Chondrocyte (in vitro differentiated cells): ENCODE measurements around the gene ICA1. TPM values are rescaled to one million over a fixed set of nuclear protein-coding genes. Genes with fewer than 3 reads are reported as not detected.
A peak's percentile ranks its signal among the peaks of the same experiment; 100 is the strongest.

Experiments
- DNase-seq: peaks from one replicate; pipeline ENCODE4 v3.0.0; 2021; ENCODE audit warnings: mixed read lengths, low spot score
- H3K27ac Mint-ChIP-seq: one replicate; pipeline ENCODE4 v1.8.0; 2021; ENCODE audit warnings: mild to moderate bottlenecking, moderate library complexity, mixed read lengths; ENCODE audit not compliant: unreplicated experiment
- H3K27me3 Mint-ChIP-seq: 2 replicates; pipeline ENCODE4 v1.8.0; 2021; ENCODE audit warnings: low read depth, mixed read lengths
- H3K36me3 Mint-ChIP-seq: 2 replicates; pipeline ENCODE4 v1.8.0; 2021; ENCODE audit warnings: low read depth, mixed read lengths
- H3K4me1 Mint-ChIP-seq: 2 replicates; pipeline ENCODE4 v1.8.0; 2021; ENCODE audit warnings: low read depth, mild to moderate bottlenecking, mixed read lengths
- H3K4me3 Mint-ChIP-seq: one replicate; pipeline ENCODE4 v1.8.0; 2021; ENCODE audit warnings: mild to moderate bottlenecking, moderate library complexity, mixed read lengths; ENCODE audit not compliant: unreplicated experiment
- H3K9me3 Mint-ChIP-seq: 2 replicates; pipeline ENCODE4 v1.8.0; 2021; ENCODE audit warnings: low read depth, mixed read lengths
- total RNA-seq: library from RNA; stranded (reverse); gene quantifications from 3 replicates; pipeline ENCODE4 v1.2.1, GENCODE V29; 2021
- TF ChIP-seq, protein P1 (sequence below): fragments of 200-600 bp; sonication (generic); IDR thresholded peaks from 2 replicates; pipeline ENCODE4 v1.5.0; 2021; ENCODE audit warnings: antibody characterized with exemption, mild to moderate bottlenecking, moderate library complexity

Gene ICA1
- total RNA-seq, 1 donor from 2014 or later = 5.0 TPM

- Mint-ChIP-seq H3K4me3 (no peak overlapping the region), H3K27me3 (no peaks in the 10 kb centered on the region), H3K36me3 (no peaks in the 10 kb centered on the region), H3K4me1 (peaks cover 6% of the 10 kb centered on the region), H3K9me3 (no peaks in the 10 kb centered on the region), H3K27ac (no peak overlapping the region)
- TF ChIP-seq, protein P1, sequence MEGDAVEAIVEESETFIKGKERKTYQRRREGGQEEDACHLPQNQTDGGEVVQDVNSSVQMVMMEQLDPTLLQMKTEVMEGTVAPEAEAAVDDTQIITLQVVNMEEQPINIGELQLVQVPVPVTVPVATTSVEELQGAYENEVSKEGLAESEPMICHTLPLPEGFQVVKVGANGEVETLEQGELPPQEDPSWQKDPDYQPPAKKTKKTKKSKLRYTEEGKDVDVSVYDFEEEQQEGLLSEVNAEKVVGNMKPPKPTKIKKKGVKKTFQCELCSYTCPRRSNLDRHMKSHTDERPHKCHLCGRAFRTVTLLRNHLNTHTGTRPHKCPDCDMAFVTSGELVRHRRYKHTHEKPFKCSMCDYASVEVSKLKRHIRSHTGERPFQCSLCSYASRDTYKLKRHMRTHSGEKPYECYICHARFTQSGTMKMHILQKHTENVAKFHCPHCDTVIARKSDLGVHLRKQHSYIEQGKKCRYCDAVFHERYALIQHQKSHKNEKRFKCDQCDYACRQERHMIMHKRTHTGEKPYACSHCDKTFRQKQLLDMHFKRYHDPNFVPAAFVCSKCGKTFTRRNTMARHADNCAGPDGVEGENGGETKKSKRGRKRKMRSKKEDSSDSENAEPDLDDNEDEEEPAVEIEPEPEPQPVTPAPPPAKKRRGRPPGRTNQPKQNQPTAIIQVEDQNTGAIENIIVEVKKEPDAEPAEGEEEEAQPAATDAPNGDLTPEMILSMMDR = no peak
- DNase-seq = no peak
These were observed 63.8 kb downstream of the ICA1 start for GRCh38 chr7:8197994-8198698.

- DNase-seq = no peak
- TF ChIP-seq, protein P1 = no peak
- Mint-ChIP-seq H3K27ac (no peak overlapping the region), H3K4me1 (peaks cover 7% of the 10 kb centered on the region), H3K9me3 (no peaks in the 10 kb centered on the region), H3K4me3 (no peak overlapping the region), H3K27me3 (no peaks in the 10 kb centered on the region), H3K36me3 (no peaks in the 10 kb centered on the region)
These were observed 69.1 kb downstream of the ICA1 start for GRCh38 chr7:8192897-8193296.

GRCh38 chr7:8190119-8190895, 71.7 kb downstream of the ICA1 start:
- TF ChIP-seq, protein P1 = peak; percentile 91
- no peak overlapping the region for H3K4me3 Mint-ChIP-seq
- no peaks in the 10 kb centered on the region for H3K27me3 Mint-ChIP-seq
- H3K27ac Mint-ChIP-seq = no peak overlapping the region
- H3K9me3 Mint-ChIP-seq = no peaks in the 10 kb centered on the region
- no peak for DNase-seq
- H3K36me3 Mint-ChIP-seq = no peaks in the 10 kb centered on the region
- peaks cover 7% of the 10 kb centered on the region for H3K4me1 Mint-ChIP-seq

GRCh38 chr7:8189625-8190024, 72.3 kb downstream of the ICA1 start:
- Mint-ChIP-seq H3K27ac (no peak overlapping the region), H3K4me3 (no peak overlapping the region), H3K4me1 (peaks cover 7% of the 10 kb centered on the region), H3K27me3 (no peaks in the 10 kb centered on the region), H3K9me3 (no peaks in the 10 kb centered on the region), H3K36me3 (no peaks in the 10 kb centered on the region)
- TF ChIP-seq, protein P1 = no peak
- no peak for DNase-seq

GRCh38 chr7:8185926-8186683, 75.9 kb downstream of the ICA1 start:
- TF ChIP-seq, protein P1 = no peak
- Mint-ChIP-seq H3K9me3 (no peaks in the 10 kb centered on the region), H3K4me1 (peaks cover 7% of the 10 kb centered on the region), H3K27me3 (no peaks in the 10 kb centered on the region), H3K4me3 (no peak overlapping the region), H3K36me3 (no peaks in the 10 kb centered on the region), H3K27ac (no peak overlapping the region)
- no peak for DNase-seq
